GM19193 (cell line): ENCODE measurements around the gene GPATCH3.

Experiments used
- POLR2A ChIP-seq: IDR thresholded peaks from 4 replicates; pipeline ENCODE4 v1.6.1; 2011; ENCODE audit not compliant: insufficient read depth, insufficient read length; ENCODE audit errors: extremely low read depth

GPATCH3 gene

GRCh38 chr1:26889551-26890466, 10.5 kb downstream of the GPATCH3 start, which contains the start of gene GPN2:
GPN2 (minus strand) TSS chr1:26890283; CDS start chr1:26890096, 187 bp downstream.
- peak; percentile 92 for TF ChIP-seq POLR2A

GRCh38 chr1:26888231-26888630, 12.0 kb downstream of the GPATCH3 start:
- TF ChIP-seq POLR2A: no peak

GRCh38 chr1:26887125-26887524, 13.1 kb downstream of the GPATCH3 start:
- TF ChIP-seq POLR2A: no peak

- TF ChIP-seq POLR2A: no peak
These were observed 17.4 kb downstream of the GPATCH3 start for GRCh38 chr1:26882696-26883463.

DNA sequence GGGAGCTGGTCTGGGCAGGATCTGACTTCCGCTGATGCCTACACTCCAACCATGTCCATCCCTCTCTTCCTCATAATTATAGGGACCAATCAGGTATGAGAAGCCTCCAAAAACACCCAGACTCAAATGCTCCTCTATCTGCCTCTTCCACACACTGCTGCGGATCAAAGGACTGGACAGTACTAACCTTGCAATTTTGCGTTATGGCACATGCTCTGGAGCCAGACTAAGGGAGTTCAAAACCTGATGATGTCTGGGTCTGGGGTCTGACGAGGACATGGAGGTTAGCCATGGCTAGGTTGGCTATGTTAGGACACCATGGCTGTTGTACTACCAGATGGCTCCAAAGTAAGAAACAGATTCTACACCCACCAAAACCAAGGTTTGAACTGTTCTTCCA, 20.5 kb downstream of the GPATCH3 start:
- TF ChIP-seq POLR2A: no peak

- no peak for TF ChIP-seq POLR2A
These were observed 22.9 kb downstream of the GPATCH3 start for GRCh38 chr1:26877326-26877725.

- no peak for TF ChIP-seq POLR2A
These were observed 25.4 kb downstream of the GPATCH3 start for GRCh38 chr1:26874896-26875295.

DNA sequence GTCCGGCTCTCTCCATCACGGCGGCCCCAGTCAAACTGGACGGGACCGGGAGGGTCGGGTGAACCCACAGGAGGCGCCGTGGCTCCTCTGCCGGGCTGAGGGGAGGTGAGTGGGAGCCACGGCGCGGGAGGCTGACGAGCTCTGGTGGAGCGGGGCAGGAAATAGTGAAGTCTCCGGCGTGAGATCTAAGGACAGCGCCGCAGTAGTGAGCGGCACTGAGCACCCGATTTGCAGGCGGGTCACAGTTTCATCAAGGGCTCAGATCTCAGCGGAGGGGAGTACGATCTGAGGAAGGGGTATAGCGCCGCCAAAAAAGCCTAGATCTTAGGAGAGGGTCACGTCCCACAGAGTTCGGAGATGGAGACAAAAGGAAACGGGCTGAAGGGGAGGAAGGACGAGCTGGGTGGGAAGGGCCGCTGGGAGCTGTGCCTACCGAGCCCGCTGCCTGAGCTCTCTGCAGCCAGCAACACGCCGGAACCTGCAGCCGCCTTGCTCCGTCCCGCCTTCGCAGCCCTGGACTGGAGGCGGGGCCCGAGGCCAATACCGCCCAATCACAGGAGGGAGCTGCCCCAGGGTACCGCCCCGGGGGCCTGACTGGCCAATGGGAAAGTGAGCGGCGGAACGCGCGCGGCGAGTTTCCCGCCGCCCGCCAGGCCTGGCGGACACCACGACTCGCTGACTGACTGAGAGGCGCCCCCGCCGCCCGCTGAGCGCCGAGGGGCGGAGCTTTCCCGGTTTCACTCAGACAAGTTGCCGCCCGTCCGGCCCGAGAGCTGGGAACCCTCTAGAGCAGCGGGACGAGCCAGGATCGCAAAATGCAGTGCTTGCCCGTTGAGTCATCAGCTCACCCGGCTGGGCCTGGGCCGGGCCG, 35.4 kb downstream of the GPATCH3 start:
- peak; percentile 98 for TF ChIP-seq POLR2A

GRCh38 chr1:26863685-26864077, 36.6 kb downstream of the GPATCH3 start:
- no peak for TF ChIP-seq POLR2A

DNA sequence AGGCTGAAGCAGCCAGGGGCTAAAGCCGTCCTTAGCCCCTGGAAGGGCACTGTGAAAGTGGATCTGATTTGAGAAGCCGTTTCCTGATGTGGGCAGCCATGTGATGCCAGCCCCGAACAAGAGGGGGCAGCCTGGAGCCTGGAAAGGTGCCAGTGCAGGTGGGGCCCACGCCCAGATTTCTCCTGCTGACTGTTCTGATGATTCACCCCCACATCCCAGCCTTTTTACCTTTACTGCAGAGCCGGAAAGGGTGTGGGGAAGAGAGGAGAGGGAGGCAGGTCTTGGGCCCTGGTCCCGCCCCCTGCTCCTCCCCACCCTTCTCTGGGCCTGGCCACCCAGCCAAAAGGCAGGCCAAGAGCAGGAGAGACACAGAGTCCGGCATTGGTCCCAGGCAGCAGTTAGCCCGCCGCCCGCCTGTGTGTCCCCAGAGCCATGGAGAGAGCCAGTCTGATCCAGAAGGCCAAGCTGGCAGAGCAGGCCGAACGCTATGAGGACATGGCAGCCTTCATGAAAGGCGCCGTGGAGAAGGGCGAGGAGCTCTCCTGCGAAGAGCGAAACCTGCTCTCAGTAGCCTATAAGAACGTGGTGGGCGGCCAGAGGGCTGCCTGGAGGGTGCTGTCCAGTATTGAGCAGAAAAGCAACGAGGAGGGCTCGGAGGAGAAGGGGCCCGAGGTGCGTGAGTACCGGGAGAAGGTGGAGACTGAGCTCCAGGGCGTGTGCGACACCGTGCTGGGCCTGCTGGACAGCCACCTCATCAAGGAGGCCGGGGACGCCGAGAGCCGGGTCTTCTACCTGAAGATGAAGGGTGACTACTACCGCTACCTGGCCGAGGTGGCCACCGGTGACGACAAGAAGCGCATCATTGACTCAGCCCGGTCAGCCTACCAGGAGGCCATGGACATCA, 37.2 kb downstream of the GPATCH3 start, which contains the start of gene SFN:
Gene SFN, plus strand, starts transcription at position 369 of the 904 bp plus-strand sequence. Its CDS starts 64 bp downstream, at position 433.
- TF ChIP-seq POLR2A: no peak

DNA sequence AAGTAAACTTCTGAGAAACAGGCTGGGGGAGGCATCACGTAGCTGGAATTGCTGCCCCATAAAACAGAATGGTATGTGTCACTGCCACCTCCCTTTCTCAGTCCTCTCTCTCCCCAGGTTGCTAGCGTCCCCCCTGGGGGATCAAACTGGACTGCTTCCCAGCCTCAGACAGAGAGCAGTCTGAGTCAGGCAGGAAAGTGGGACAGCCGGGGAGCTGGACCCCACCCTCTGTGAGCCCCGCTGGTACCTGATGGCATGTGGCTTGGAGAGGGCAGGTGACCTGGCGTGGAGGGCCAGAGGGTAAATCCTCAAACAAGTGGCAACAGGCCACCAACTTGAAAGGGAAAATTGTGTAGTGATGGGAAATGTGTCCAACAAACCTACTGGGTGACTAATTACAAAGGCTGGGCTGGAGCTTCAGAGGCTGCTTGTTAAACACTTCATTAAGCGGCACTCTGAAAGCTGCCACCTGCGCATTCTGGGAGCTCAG, 38.3 kb downstream of the GPATCH3 start:
- TF ChIP-seq POLR2A: no peak

DNA sequence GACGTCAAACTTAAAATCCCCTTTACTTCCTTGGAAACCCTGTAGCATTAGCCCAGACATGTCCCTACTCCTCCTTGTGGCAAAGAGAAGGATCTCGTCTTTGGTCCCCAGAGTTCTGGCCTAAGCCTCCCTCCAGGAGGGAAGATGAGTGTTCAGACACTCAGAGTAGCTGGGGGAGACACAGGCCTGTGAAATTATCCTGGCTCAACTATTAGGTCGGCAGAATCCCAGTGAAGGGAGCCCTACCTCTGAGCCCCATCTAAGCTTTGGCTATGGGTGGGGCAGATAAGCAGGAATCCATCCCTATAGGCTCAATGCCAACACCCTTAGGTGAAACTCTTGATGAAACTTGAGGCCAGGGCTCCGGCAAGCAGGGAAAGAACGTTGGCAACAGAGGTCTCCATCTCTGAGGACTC, 39.0 kb downstream of the GPATCH3 start:
- no peak for TF ChIP-seq POLR2A

DNA sequence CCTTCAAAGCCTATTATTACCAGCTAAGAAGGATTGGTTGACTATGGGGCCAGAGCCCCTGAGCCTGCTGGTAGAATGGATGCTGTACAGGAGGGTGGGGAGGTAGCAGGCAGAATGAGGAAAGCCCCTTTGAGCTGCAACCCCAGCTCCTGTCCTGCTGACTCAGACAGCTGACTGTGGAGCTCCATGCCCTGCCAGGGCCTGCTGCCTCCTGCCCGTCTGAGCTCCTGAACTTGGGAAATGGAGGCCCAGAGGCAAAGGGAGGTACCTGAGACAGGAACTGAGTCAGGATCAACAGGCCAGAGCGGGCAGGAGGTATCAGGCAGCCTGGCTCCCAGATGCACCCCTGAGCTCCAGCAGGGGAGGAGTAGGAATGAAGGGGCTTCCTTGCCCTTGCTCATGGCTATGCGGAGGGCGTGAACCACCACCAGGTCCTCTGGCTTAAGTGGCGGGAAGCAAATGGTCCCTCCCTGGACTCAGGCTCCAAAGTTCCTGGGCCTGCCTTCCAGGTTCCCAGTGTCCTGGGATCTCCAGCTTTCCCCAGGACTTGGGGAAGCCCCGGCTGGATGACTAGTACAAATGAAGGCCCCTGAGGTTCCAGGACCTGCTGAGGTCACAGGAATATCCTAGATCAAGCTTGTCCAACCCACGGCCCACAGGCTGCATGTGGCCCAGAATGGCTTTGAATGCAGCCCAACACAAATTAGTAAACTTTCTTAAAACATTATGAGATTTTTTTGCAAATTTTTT, 41.2 kb downstream of the GPATCH3 start:
- TF ChIP-seq POLR2A: no peak
